ENCODE measurements around the gene SEL1L2. TPM values are rescaled to one million over a fixed set of nuclear protein-coding genes. Genes with fewer than 3 reads are reported as not detected.

The SEL1L2 gene
- total RNA-seq, 4 donors from 2014 or later, result not detected

- whole genome bisulfite sequencing, 2 donors (ENCODE audit: low coverage in 1 of 2), result 90 to 93% methylated on average over 8 to 10 of the region's 10 CpGs
- TF ChIP-seq POLR2A (IDR thresholded peaks at IDR 0.05) (no peak), CTCF (IDR thresholded peaks at IDR 0.05) (no peak), POLR2AphosphoS5 (IDR thresholded peaks at IDR 0.05) (no peak), EP300 (IDR thresholded peaks at IDR 0.05; ENCODE audit: low read depth) (no peak)
- H3K27me3 ChIP-seq, result no peaks in the 10 kb centered on the region
- no peak overlapping the region for H3K27ac ChIP-seq
- in situ Hi-C loops (cut with MboI; ENCODE audit: low pct_ligation_motif_present in 1 of 4, low pct_unique_long_range_greater_than_20kb in 1 of 4, low sequenced_read_pairs in 3 of 4), result no loop called here
- no peaks in the 10 kb centered on the region for H3K36me3 ChIP-seq
- no peak for DNase-seq
- no peak overlapping the region for H3K4me3 ChIP-seq
- intact Hi-C loops (cut with DNase I; ENCODE audit: low total_unique reads), result no loop called here
- no peaks in the 10 kb centered on the region for H3K9me3 ChIP-seq
- H3K4me1 ChIP-seq, result no peaks in the 10 kb centered on the region
These were observed 89.9 kb downstream of the SEL1L2 start for GRCh38 chr20:13900496-13900895.

GRCh38 chr20:13898012-13898612, 92.3 kb downstream of the SEL1L2 start:
- in situ Hi-C loops (cut with MboI; ENCODE audit: low pct_ligation_motif_present in 1 of 4, low pct_unique_long_range_greater_than_20kb in 1 of 4, low sequenced_read_pairs in 3 of 4), result no loop called here

DNA sequence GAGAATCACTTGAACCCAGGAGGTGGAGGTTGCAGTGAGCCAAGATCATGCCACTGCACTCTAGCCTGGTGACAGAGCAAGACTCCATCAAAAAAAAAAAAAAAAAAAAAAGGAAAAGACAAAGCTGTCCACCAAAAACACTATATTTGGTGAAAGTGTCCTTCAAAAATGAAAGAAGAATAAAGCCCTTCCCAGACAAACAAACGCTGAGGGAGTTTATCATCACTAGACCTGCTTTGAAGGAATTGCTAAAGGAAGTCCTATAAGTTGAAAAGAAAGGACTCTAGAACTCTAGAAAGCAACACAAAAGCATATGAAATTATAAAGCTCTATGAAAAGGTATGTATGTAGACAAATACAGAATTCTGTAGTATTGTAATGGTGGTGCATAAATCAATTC, 98.8 kb downstream of the SEL1L2 start:
- WGBS, 2 donors (ENCODE audit: low coverage in 1 of 2), result 97% methylated on average over 1 of the region's 1 CpG; no CpG with 5 or more reads in 1 of the 2 donors

More at GRCh38 chr20:13898012-13898612, 92.3 kb downstream of the SEL1L2 start:
- H3K27me3 ChIP-seq, result no peaks in the 10 kb centered on the region
- no peak for TF ChIP-seq POLR2AphosphoS5 (IDR thresholded peaks at IDR 0.05)
- no peak for TF ChIP-seq EP300 (IDR thresholded peaks at IDR 0.05; ENCODE audit: low read depth)
- TF ChIP-seq CTCF (IDR thresholded peaks at IDR 0.05), result no peak
- no peak for TF ChIP-seq POLR2A (IDR thresholded peaks at IDR 0.05)
- DNase-seq, result no peak
- no peak overlapping the region for H3K27ac ChIP-seq
- H3K36me3 ChIP-seq, result no peaks in the 10 kb centered on the region
- intact Hi-C loops (cut with DNase I; ENCODE audit: low total_unique reads), result no loop called here
- H3K4me3 ChIP-seq, result no peak overlapping the region
- no peaks in the 10 kb centered on the region for H3K4me1 ChIP-seq
- no peaks in the 10 kb centered on the region for H3K9me3 ChIP-seq
- WGBS, 2 donors (ENCODE audit: low coverage in 1 of 2), result 83% methylated on average over 2 of the region's 2 CpGs

DNA sequence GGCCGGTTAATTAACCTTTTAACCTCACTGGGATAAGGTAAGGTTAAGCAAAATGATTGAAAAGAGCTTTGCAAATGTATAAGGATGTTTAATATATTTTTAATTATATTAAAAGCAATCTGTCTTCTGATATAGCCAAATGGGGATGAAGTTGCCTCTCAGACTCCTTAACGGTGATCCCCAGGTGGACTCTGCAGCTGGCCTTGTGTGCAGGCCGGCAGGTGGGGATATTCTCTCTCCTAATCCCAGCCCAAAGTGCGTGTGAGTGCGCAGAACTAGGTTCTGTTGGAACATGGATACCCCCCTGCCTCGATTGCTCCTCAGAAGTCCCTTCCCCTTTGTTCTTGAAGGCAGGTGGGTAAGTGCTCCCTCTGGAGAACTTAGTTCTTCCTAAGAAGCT, 105.6 kb downstream of the SEL1L2 start:
- in situ Hi-C loops (cut with MboI; ENCODE audit: low pct_ligation_motif_present in 1 of 4, low pct_unique_long_range_greater_than_20kb in 1 of 4, low sequenced_read_pairs in 3 of 4) (no loop called here), intact Hi-C loops (cut with DNase I; ENCODE audit: low total_unique reads) (no loop called here)
- Histone ChIP-seq H3K36me3 (no peaks in the 10 kb centered on the region), H3K4me3 (no peak overlapping the region), H3K27me3 (no peaks in the 10 kb centered on the region), H3K4me1 (no peaks in the 10 kb centered on the region), H3K27ac (no peak overlapping the region), H3K9me3 (no peaks in the 10 kb centered on the region)
- no peak for DNase-seq
- TF ChIP-seq EP300 (IDR thresholded peaks at IDR 0.05; ENCODE audit: low read depth) (no peak), POLR2AphosphoS5 (IDR thresholded peaks at IDR 0.05) (no peak), CTCF (IDR thresholded peaks at IDR 0.05) (no peak), POLR2A (IDR thresholded peaks at IDR 0.05) (no peak)
- WGBS, 2 donors (ENCODE audit: low coverage in 1 of 2), result 90 to 92% methylated on average over 4 to 6 of the region's 6 CpGs

More for the DNA sequence above, 98.8 kb downstream of the SEL1L2 start:
- intact Hi-C loops (cut with DNase I; ENCODE audit: low total_unique reads), result no loop called here
- no peaks in the 10 kb centered on the region for H3K36me3 ChIP-seq
- no peaks in the 10 kb centered on the region for H3K4me1 ChIP-seq
- TF ChIP-seq POLR2A (IDR thresholded peaks at IDR 0.05) (no peak), POLR2AphosphoS5 (IDR thresholded peaks at IDR 0.05) (no peak), CTCF (IDR thresholded peaks at IDR 0.05) (no peak), EP300 (IDR thresholded peaks at IDR 0.05; ENCODE audit: low read depth) (no peak)
- DNase-seq, result no peak
- no peak overlapping the region for H3K4me3 ChIP-seq
- H3K27ac ChIP-seq, result no peak overlapping the region
- peaks cover 0 to 5% of the 10 kb centered on the region in 2 donors for H3K9me3 ChIP-seq
- H3K27me3 ChIP-seq, result no peaks in the 10 kb centered on the region
- in situ Hi-C loops (cut with MboI; ENCODE audit: low pct_ligation_motif_present in 1 of 4, low pct_unique_long_range_greater_than_20kb in 1 of 4, low sequenced_read_pairs in 3 of 4), result no loop called here
